DMS114 treated with DMSO at 0.1 percent for 48 hours (cell line): ENCODE data around the gene PADI3.

Source experiments
- DNase-seq: peaks from one replicate; lab custom pipeline; 2025; ENCODE audit not compliant: unreplicated experiment; lab: John Stamatoyannopoulos, UW

Gene PADI3

GRCh38 chr1:17248781-17249180 lies at the start of gene PADI3:
TSS of gene PADI3 (plus strand) at chr1:17249098. CDS start at chr1:17249138, 40 bp downstream.
- no peak for DNase-seq

- DNase-seq: no peak
Observed at GRCh38 chr1:17199267-17200044, 49.4 kb upstream of the PADI3 start.

- no peak for DNase-seq
Observed at GRCh38 chr1:17200246-17200645, 48.7 kb upstream of the PADI3 start.

- no peak for DNase-seq
Observed at GRCh38 chr1:17200756-17201155, 48.1 kb upstream of the PADI3 start.

- DNase-seq: no peak
Observed at GRCh38 chr1:17201201-17202021, 47.5 kb upstream of the PADI3 start.

- DNase-seq: no peak
Observed at GRCh38 chr1:17204546-17205440, 44.1 kb upstream of the PADI3 start, which contains the start of gene PADI1. TSS of gene PADI1 (plus strand) at chr1:17205128. CDS start at chr1:17205218, 90 bp downstream.

- DNase-seq: no peak
Observed at GRCh38 chr1:17205652-17206051, 43.2 kb upstream of the PADI3 start.

GRCh38 chr1:17206196-17206595 lies 42.7 kb upstream of the PADI3 start:
- no peak for DNase-seq

GRCh38 chr1:17207046-17207445 lies 41.9 kb upstream of the PADI3 start:
- DNase-seq: no peak

GRCh38 chr1:17207540-17207939 lies 41.4 kb upstream of the PADI3 start:
- no peak for DNase-seq

- no peak for DNase-seq
Observed at GRCh38 chr1:17207966-17208418, 40.9 kb upstream of the PADI3 start.

GRCh38 chr1:17208546-17208945 lies 40.4 kb upstream of the PADI3 start:
- DNase-seq: no peak

GRCh38 chr1:17209430-17209829 lies 39.5 kb upstream of the PADI3 start:
- no peak for DNase-seq

GRCh38 chr1:17210176-17210575 lies 38.7 kb upstream of the PADI3 start:
- DNase-seq: no peak

- no peak for DNase-seq
Observed at GRCh38 chr1:17211377-17211776, 37.5 kb upstream of the PADI3 start.

GRCh38 chr1:17212009-17212408 lies 36.9 kb upstream of the PADI3 start:
- no peak for DNase-seq

GRCh38 chr1:17212487-17213121 lies 36.3 kb upstream of the PADI3 start:
- DNase-seq: no peak

- DNase-seq: no peak
Observed at GRCh38 chr1:17213148-17213781, 35.6 kb upstream of the PADI3 start.

- no peak for DNase-seq
Observed at GRCh38 chr1:17213782-17214148, 35.1 kb upstream of the PADI3 start.

- no peak for DNase-seq
Observed at GRCh38 chr1:17214876-17215544, 33.9 kb upstream of the PADI3 start.
